WTC11 (cell line): ENCODE data around the gene CTNNA2.

Experiments
- CREM ChIP-seq: sonication (generic); formaldehyde crosslinking; IDR thresholded peaks from 2 replicates; pipeline ENCODE4 v1.8.1; 2022; ENCODE audit warnings: mild to moderate bottlenecking, missing genetic modification reagents, moderate library complexity
- TF ChIP-seq, protein P1 (sequence below): sonication (generic); formaldehyde crosslinking; conservative IDR thresholded peaks from 2 replicates; pipeline ENCODE4 v1.8.1; 2022; ENCODE audit warnings: mild to moderate bottlenecking, missing genetic modification reagents

DNA sequence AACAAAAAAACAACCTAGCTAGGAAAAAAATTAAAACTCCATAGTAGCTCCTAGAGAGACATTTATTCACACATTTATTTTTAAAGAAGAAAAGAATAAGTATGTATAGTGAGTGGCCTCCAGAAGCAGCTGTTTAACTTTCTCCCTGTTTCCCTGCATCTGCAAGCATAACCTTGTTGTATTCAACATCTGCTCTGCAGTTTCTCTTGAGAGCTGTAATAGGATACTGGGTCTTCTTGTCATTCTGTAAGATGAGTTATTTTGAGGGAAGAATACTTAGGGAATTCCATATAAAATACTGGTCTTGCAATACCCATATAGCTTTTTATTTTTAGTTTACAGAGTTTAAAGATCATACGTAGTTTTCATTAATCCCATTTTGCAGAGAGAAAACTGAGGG lies 545.1 kb downstream of the CTNNA2 start:
- TF ChIP-seq, protein P1, sequence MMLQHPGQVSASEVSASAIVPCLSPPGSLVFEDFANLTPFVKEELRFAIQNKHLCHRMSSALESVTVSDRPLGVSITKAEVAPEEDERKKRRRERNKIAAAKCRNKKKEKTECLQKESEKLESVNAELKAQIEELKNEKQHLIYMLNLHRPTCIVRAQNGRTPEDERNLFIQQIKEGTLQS (CRISPR knock-in tag) = no peak
- no peak for TF ChIP-seq CREM (CRISPR knock-in tag)
